Inflammatory macrophage treated with lipopolysaccharide for 4 hours (primary cell): ENCODE results near the gene STOML3.

Experiments used
- DNase-seq: peaks from one replicate; pipeline ENCODE4 v3.0.0-alpha.2; 2020

STOML3 gene

GRCh38 chr13:38980750-38981078 is 9.9 kb downstream of the STOML3 start:
- no peak for DNase-seq

GRCh38 chr13:38979891-38980749 is 10.5 kb downstream of the STOML3 start:
- DNase-seq: no peak

- no peak for DNase-seq
Measured at GRCh38 chr13:38970380-38971051, 20.1 kb downstream of the STOML3 start.

- DNase-seq: no peak
Measured at GRCh38 chr13:38969187-38969586, 21.4 kb downstream of the STOML3 start.

- no peak for DNase-seq
Measured at GRCh38 chr13:38967446-38967845, 23.2 kb downstream of the STOML3 start.

GRCh38 chr13:38965281-38965680 is 25.4 kb downstream of the STOML3 start:
- DNase-seq: no peak

GRCh38 chr13:38960175-38960574 is 30.5 kb downstream of the STOML3 start:
- DNase-seq: no peak

GRCh38 chr13:38957794-38958592 is 32.6 kb downstream of the STOML3 start:
- no peak for DNase-seq

- DNase-seq: no peak
Measured at GRCh38 chr13:38954844-38955243, 35.8 kb downstream of the STOML3 start.

GRCh38 chr13:38954291-38954690 is 36.3 kb downstream of the STOML3 start:
- no peak for DNase-seq

- DNase-seq: no peak
Measured at GRCh38 chr13:38952827-38953226, 37.8 kb downstream of the STOML3 start.

GRCh38 chr13:38951525-38952313 is 38.9 kb downstream of the STOML3 start:
- no peak for DNase-seq

- no peak for DNase-seq
Measured at GRCh38 chr13:38950987-38951386, 39.6 kb downstream of the STOML3 start.

GRCh38 chr13:38947054-38947453 is 43.6 kb downstream of the STOML3 start:
- DNase-seq: no peak

GRCh38 chr13:38944219-38944618 is 46.4 kb downstream of the STOML3 start:
- DNase-seq: no peak

- no peak for DNase-seq
Measured at GRCh38 chr13:38943231-38943630, 47.4 kb downstream of the STOML3 start.

GRCh38 chr13:38941353-38941945 is 49.2 kb downstream of the STOML3 start:
- DNase-seq: no peak

- DNase-seq: no peak
Measured at GRCh38 chr13:38933786-38934185, 56.8 kb downstream of the STOML3 start.

GRCh38 chr13:38922170-38922569 is 68.5 kb downstream of the STOML3 start:
- DNase-seq: no peak

- DNase-seq: no peak
Measured at GRCh38 chr13:38921081-38921480, 69.5 kb downstream of the STOML3 start.
